Activated CD8-positive, alpha-beta T cell treated with anti-CD3 and anti-CD28 coated beads for 36 hours (primary cell): ENCODE results near the gene CTDSPL. TPM values are rescaled to one million over a fixed set of nuclear protein-coding genes. Genes with fewer than 3 reads are reported as not detected.

ENCODE experiments used
- ATAC-seq: fragments of 200-7000 bp; cut with Tn5 transposase; one replicate; pipeline ENCODE4 v1.10.0; 2021; ENCODE audit warnings: mild to moderate bottlenecking, moderate library complexity
- CTCF ChIA-PET: fragments of 350-600 bp; sonication (Branson Sonifier 250); formaldehyde crosslinking; loops from one replicate; lab custom pipeline; 2021; ENCODE audit warnings: antibody characterized with exemption; lab: Charles Lee
- POLR2A ChIA-PET: fragments of 350-600 bp; sonication (Branson Sonifier 250); formaldehyde crosslinking; loops from one replicate; lab custom pipeline; 2021; ENCODE audit warnings: antibody characterized with exemption; lab: Charles Lee
- DNase-seq: peaks from one replicate; pipeline ENCODE4 v3.0.0-alpha.2; 2020
- H3K27ac Mint-ChIP-seq: one replicate; pipeline ENCODE4 v1.8.0; 2021; ENCODE audit warnings: mild to moderate bottlenecking, mixed read lengths
- H3K27me3 Mint-ChIP-seq: one replicate; pipeline ENCODE4 v1.8.0; 2021; ENCODE audit warnings: mixed read lengths
- H3K36me3 Mint-ChIP-seq: one replicate; pipeline ENCODE4 v1.8.0; 2021; ENCODE audit warnings: low read depth, mixed read lengths
- H3K4me1 Mint-ChIP-seq: one replicate; pipeline ENCODE4 v1.8.0; 2021; ENCODE audit warnings: low read depth, mixed read lengths
- H3K4me3 Mint-ChIP-seq: one replicate; pipeline ENCODE4 v1.8.0; 2021; ENCODE audit warnings: mild to moderate bottlenecking, moderate library complexity, mixed read lengths
- H3K9me3 Mint-ChIP-seq: one replicate; pipeline ENCODE4 v1.8.0; 2021; ENCODE audit warnings: mixed read lengths
- CTCF ChIP-seq: fragments of 200-600 bp; IDR thresholded peaks from one replicate; pipeline ENCODE4 v1.8.0; 2022; ENCODE audit warnings: antibody characterized with exemption, mild to moderate bottlenecking
- intact Hi-C: fragments of 100-400 bp; cut with micrococcal nuclease; formaldehyde crosslinking; loops from one replicate; pipeline ENCODE4 v1.10.0; 2022
- total RNA-seq, 2 experiments: library from RNA; stranded (reverse); gene quantifications; one replicate each; pipeline ENCODE4 v1.2.3, GENCODE V29; 2021

CTDSPL gene
- total RNA-seq, 2 experiments from 2014 or later: 1.2 to 1.7 TPM

GRCh38 chr3:37856381-37856780 lies 5.3 kb upstream of the CTDSPL start:
- TF ChIP-seq CTCF: no peak
- no peak overlapping the region for H3K27ac Mint-ChIP-seq
- H3K27me3 Mint-ChIP-seq: peaks cover 4% of the 10 kb centered on the region
- CTCF ChIA-PET: interaction anchor here (0.7 to 5.7 kb wide), 17 partner anchors 10 to 440 kb away, joined by 3 to 58 read pairs (median 7); no protein-coding TSS in a partner anchor
- no peak for ATAC-seq
- DNase-seq: no peak
- no peaks in the 10 kb centered on the region for H3K9me3 Mint-ChIP-seq
- H3K4me1 Mint-ChIP-seq: peaks cover 13% of the 10 kb centered on the region
- no peak overlapping the region for H3K4me3 Mint-ChIP-seq
- intact Hi-C loops: loop anchor here (5.0 kb wide), 1 partner anchor 46 kb away; no protein-coding TSS in a partner anchor
- no peaks in the 10 kb centered on the region for H3K36me3 Mint-ChIP-seq
- POLR2A ChIA-PET: interaction anchor here (1.0 to 1.2 kb wide), 2 partner anchors 43 to 111 kb away, joined by 3 read pairs; no protein-coding TSS in a partner anchor

- DNase-seq (no peak), ATAC-seq (no peak)
- peaks cover 14% of the 10 kb centered on the region for H3K27me3 Mint-ChIP-seq
- peaks cover 22% of the 10 kb centered on the region for H3K4me1 Mint-ChIP-seq
- POLR2A ChIA-PET: no interaction called here
- CTCF ChIA-PET: interaction anchor here (1.0 kb wide), 1 partner anchor 116 kb away, joined by 3 read pairs; no protein-coding TSS in a partner anchor
- no peaks in the 10 kb centered on the region for H3K36me3 Mint-ChIP-seq
- H3K9me3 Mint-ChIP-seq: no peaks in the 10 kb centered on the region
- TF ChIP-seq CTCF: no peak
- no peak overlapping the region for H3K4me3 Mint-ChIP-seq
- H3K27ac Mint-ChIP-seq: no peak overlapping the region
- intact Hi-C loops: loop anchor here (5.0 kb wide), 1 partner anchor 44 kb away; no protein-coding TSS in a partner anchor
These were observed 2.9 kb upstream of the CTDSPL start for GRCh38 chr3:37858742-37859141.

GRCh38 chr3:37859354-37859753 lies 2.3 kb upstream of the CTDSPL start:
- intact Hi-C loops: loop anchor here (5.0 kb wide), 1 partner anchor 43 kb away; no protein-coding TSS in a partner anchor

GRCh38 chr3:37859908-37860199 lies 1.8 kb upstream of the CTDSPL start:
- TF ChIP-seq CTCF: no peak
- ChIA-PET POLR2A (no interaction called here), CTCF (no interaction called here)
- H3K27ac Mint-ChIP-seq: no peak overlapping the region
- no peak for ATAC-seq
- H3K9me3 Mint-ChIP-seq: no peaks in the 10 kb centered on the region
- H3K27me3 Mint-ChIP-seq: peaks cover 14% of the 10 kb centered on the region
- intact Hi-C loops: loop anchor here (5.0 kb wide), 1 partner anchor 42 kb away; no protein-coding TSS in a partner anchor
- no peaks in the 10 kb centered on the region for H3K36me3 Mint-ChIP-seq
- no peak for DNase-seq
- peaks cover 22% of the 10 kb centered on the region for H3K4me1 Mint-ChIP-seq
- H3K4me3 Mint-ChIP-seq: peak overlapping the region; percentile 44

More at GRCh38 chr3:37859354-37859753, 2.3 kb upstream of the CTDSPL start:
- ChIA-PET CTCF (interaction anchor here (1.0 kb wide), 1 partner anchor 115 kb away, joined by 3 read pairs; no protein-coding TSS in a partner anchor), POLR2A (no interaction called here)
- H3K4me1 Mint-ChIP-seq: peaks cover 22% of the 10 kb centered on the region
- H3K4me3 Mint-ChIP-seq: no peak overlapping the region
- TF ChIP-seq CTCF: no peak
- H3K27ac Mint-ChIP-seq: no peak overlapping the region
- DNase-seq (no peak), ATAC-seq (no peak)
- H3K27me3 Mint-ChIP-seq: peaks cover 14% of the 10 kb centered on the region
- H3K9me3 Mint-ChIP-seq: no peaks in the 10 kb centered on the region
- no peaks in the 10 kb centered on the region for H3K36me3 Mint-ChIP-seq

- ATAC-seq (peak; percentile 35), DNase-seq (peak; percentile 56)
- intact Hi-C loops: no loop called here
- Mint-ChIP-seq H3K4me3 (peak overlapping the region; percentile 68), H3K36me3 (no peaks in the 10 kb centered on the region), H3K9me3 (no peaks in the 10 kb centered on the region), H3K4me1 (peaks cover 22% of the 10 kb centered on the region), H3K27me3 (peaks cover 18% of the 10 kb centered on the region), H3K27ac (no peak overlapping the region)
- no peak for TF ChIP-seq CTCF
- ChIA-PET POLR2A (interaction anchor here (0.7 kb wide), 1 partner anchor 39 kb away, joined by 3 read pairs; no protein-coding TSS in a partner anchor), CTCF (interaction anchor here (1.4 to 7.6 kb wide), 2 partner anchors 7 to 104 kb away, joined by 3 to 58 read pairs; no protein-coding TSS in a partner anchor)
These were observed 681 bp downstream of the CTDSPL start for GRCh38 chr3:37862219-37862902.
